H1 (cell line): ENCODE results near the gene DLX4. TPM values are rescaled to one million over a fixed set of nuclear protein-coding genes. Genes with fewer than 3 reads are reported as not detected.

ENCODE experiments used
- CTCF ChIA-PET: fragments of 300-600 bp; sonication (Branson Sonifier 250); formaldehyde crosslinking; loops from one replicate; lab custom pipeline; 2021; ENCODE audit not compliant: partially characterized antibody; lab: Charles Lee
- POLR2A ChIA-PET: fragments of 300-600 bp; sonication (Branson Sonifier 250); formaldehyde crosslinking; loops from one replicate; lab custom pipeline; 2021; ENCODE audit warnings: inconsistent platforms; ENCODE audit not compliant: partially characterized antibody; lab: Charles Lee
- DNase-seq, 2 experiments: peaks; one replicate each; pipeline versions ENCODE4 v3.0.0 to v3.0.0-alpha.2; 2010 to 2022; ENCODE audit warnings: low spot score in 2 of 2, low read depth in 1 of 2, mixed read lengths in 1 of 2
- FAIRE-seq: peaks from 2 replicates; lab custom pipeline; 2011; peaks lifted over from hg19 to GRCh38; lab: Jason Lieb, UNC
- H2AFZ ChIP-seq: 2 replicates; pipeline ENCODE4 v1.8.1; 2012; ENCODE audit warnings: low read length, inconsistent platforms
- H2AK5ac ChIP-seq: 2 replicates; pipeline ENCODE4 v1.6.1; 2013; ENCODE audit warnings: low read depth, low read length
- H2BK120ac ChIP-seq: replicated peaks from 2 replicates; pipeline ENCODE3; 2013; ENCODE audit warnings: low read depth, low read length, inconsistent platforms
- H2BK12ac ChIP-seq: 2 replicates; pipeline ENCODE4 v1.6.1; 2013; ENCODE audit warnings: low read depth, low read length
- H2BK15ac ChIP-seq: 2 replicates; pipeline ENCODE4 v1.6.1; 2013; ENCODE audit warnings: low read length
- H2BK20ac ChIP-seq: 2 replicates; pipeline ENCODE4 v1.6.1; 2013; ENCODE audit warnings: low read length
- H2BK5ac ChIP-seq: 2 replicates; pipeline ENCODE4 v1.6.1; 2013; ENCODE audit warnings: low read depth, low read length
- H3K14ac ChIP-seq: 2 replicates; pipeline ENCODE4 v1.6.1; 2013; ENCODE audit warnings: inconsistent platforms; ENCODE audit not compliant: insufficient read length
- H3K18ac ChIP-seq: 2 replicates; pipeline ENCODE4 v1.6.1; 2013; ENCODE audit warnings: low read length; ENCODE audit errors: extremely low read depth
- H3K23ac ChIP-seq: 2 replicates; pipeline ENCODE4 v1.6.1; 2013; ENCODE audit warnings: inconsistent platforms; ENCODE audit not compliant: insufficient read length
- H3K23me2 ChIP-seq: 2 replicates; pipeline ENCODE4 v1.6.1; 2013; ENCODE audit warnings: low read depth, low read length
- H3K27ac ChIP-seq: 2 replicates; pipeline ENCODE4 v1.6.1; 2011; ENCODE audit warnings: low read depth, low read length, inconsistent platforms
- H3K27me3 ChIP-seq, 4 experiments: replicated peaks in 1 of 4; 1 replicate in 1 of 4; 2 replicates in 3 of 4; pipeline versions ENCODE4 v1.6.1 to v1.8.1; 2011 to 2013; ENCODE audit warnings: low read length in 3 of 4, mild to moderate bottlenecking in 3 of 4, inconsistent platforms in 2 of 4, mixed read lengths in 2 of 4, moderate library complexity in 1 of 4; ENCODE audit not compliant: control insufficient read depth in 3 of 4, insufficient read depth in 3 of 4; ENCODE audit errors: extremely low read depth in 1 of 4
- H3K36me3 ChIP-seq, 4 experiments: 2 replicates each; pipeline versions ENCODE4 v1.6.1 to v1.8.1; 2011 to 2013; ENCODE audit warnings: mild to moderate bottlenecking in 4 of 4, low read length in 3 of 4, moderate library complexity in 2 of 4, control low read depth in 1 of 4, inconsistent platforms in 1 of 4; ENCODE audit not compliant: insufficient read depth in 4 of 4, control insufficient read depth in 2 of 4
- H3K4ac ChIP-seq: replicated peaks from 2 replicates; pipeline ENCODE3; 2013; ENCODE audit warnings: low read length, low read depth, mixed read lengths, inconsistent platforms; ENCODE audit not compliant: insufficient read length
- H3K4me1 ChIP-seq, 4 experiments: replicated peaks in 1 of 4; 1 replicate in 1 of 4; 2 replicates in 3 of 4; pipeline versions ENCODE4 v1.6.1 to v1.8.1; 2011 to 2013; ENCODE audit warnings: low read length in 3 of 4, inconsistent platforms in 2 of 4, mixed read lengths in 1 of 4; ENCODE audit not compliant: insufficient read depth in 4 of 4, control insufficient read depth in 3 of 4
- H3K4me2 ChIP-seq, 2 experiments: 2 replicates each; pipeline versions ENCODE4 v1.6.1 to v1.8.1; 2011 to 2013; ENCODE audit warnings: low read depth in 2 of 2, low read length in 2 of 2, control low read depth in 1 of 2, inconsistent platforms in 1 of 2, mild to moderate bottlenecking in 1 of 2; ENCODE audit not compliant: insufficient read depth in 1 of 2
- H3K4me3 ChIP-seq, 4 experiments: fragments of 200-600, 300-600 bp in 1 of 4; sonication (generic), shearing (Covaris generic), sonication (Bioruptor Twin) in 1 of 4; 2 replicates each; pipeline versions ENCODE4 v1.5.1 to v1.8.1; 2011 to 2016; ENCODE audit warnings: low read length in 4 of 4, low read depth in 3 of 4, control low read depth in 2 of 4, inconsistent platforms in 2 of 4, mild to moderate bottlenecking in 2 of 4, mixed read lengths in 1 of 4, moderate library complexity in 1 of 4; ENCODE audit not compliant: insufficient read depth in 2 of 4; ENCODE audit errors: extremely low read depth in 1 of 4
- H3K56ac ChIP-seq: replicated peaks from 2 replicates; pipeline ENCODE3; 2013; ENCODE audit warnings: low read depth, mild to moderate bottlenecking, mixed read lengths, low read length, inconsistent platforms; ENCODE audit not compliant: insufficient read length
- H3K79me1 ChIP-seq: 2 replicates; pipeline ENCODE4 v1.6.1; 2013; ENCODE audit warnings: low read depth, low read length, control low read depth
- H3K79me2 ChIP-seq, 2 experiments: 2 replicates each; pipeline versions ENCODE4 v1.6.1 to v1.8.1; 2012 to 2013; ENCODE audit warnings: low read length in 2 of 2, mild to moderate bottlenecking in 2 of 2, inconsistent platforms in 1 of 2; ENCODE audit not compliant: insufficient read depth in 2 of 2, control insufficient read depth in 1 of 2
- H3K9ac ChIP-seq, 4 experiments: replicated peaks in 1 of 4; 1 replicate in 1 of 4; 2 replicates in 3 of 4; pipeline versions ENCODE4 v1.6.1 to v1.8.1; 2011 to 2013; ENCODE audit warnings: low read depth in 3 of 4, low read length in 3 of 4, control low read depth in 2 of 4, mild to moderate bottlenecking in 2 of 4, moderate library complexity in 2 of 4, inconsistent platforms in 1 of 4; ENCODE audit errors: extremely low read depth in 1 of 4
- H3K9me3 ChIP-seq, 2 experiments: 2 replicates each; pipeline versions ENCODE4 v1.6.1 to v1.8.1; 2012 to 2013; ENCODE audit warnings: mild to moderate bottlenecking in 2 of 2, moderate library complexity in 2 of 2, control low read depth in 1 of 2, inconsistent platforms in 1 of 2, low read depth in 1 of 2, low read length in 1 of 2, mixed read lengths in 1 of 2; ENCODE audit not compliant: insufficient read depth in 2 of 2
- H4K20me1 ChIP-seq, 2 experiments: replicated peaks in 1 of 2; 2 replicates each; pipeline versions ENCODE3 to v1.8.1; 2011 to 2013; ENCODE audit warnings: inconsistent platforms in 2 of 2, low read length in 2 of 2, mild to moderate bottlenecking in 1 of 2; ENCODE audit not compliant: insufficient read depth in 2 of 2, control insufficient read depth in 1 of 2
- H4K5ac ChIP-seq: 2 replicates; pipeline ENCODE4 v1.6.1; 2013; ENCODE audit warnings: low read length, low read depth, mixed read lengths, inconsistent platforms; ENCODE audit not compliant: insufficient read length
- H4K8ac ChIP-seq: 2 replicates; pipeline ENCODE4 v1.8.0; 2013; ENCODE audit warnings: mild to moderate bottlenecking, moderate library complexity, low read length, inconsistent platforms; ENCODE audit not compliant: insufficient read depth; ENCODE audit errors: extremely low read depth
- H4K91ac ChIP-seq: replicated peaks from 2 replicates; pipeline ENCODE3; 2013; ENCODE audit warnings: low read length, mixed read lengths, inconsistent platforms; ENCODE audit not compliant: insufficient read length
- ASH2L ChIP-seq: fragments of 200-600, 300-600 bp; sonication (generic); IDR thresholded peaks from one replicate; pipeline ENCODE4 v1.7.1; 2017; ENCODE audit warnings: low read length
- BACH1 ChIP-seq: IDR thresholded peaks from 2 replicates; pipeline ENCODE4 v1.6.1; 2012; ENCODE audit warnings: low read length, improper control_type of control experiment
- BCL11A ChIP-seq, 2 experiments: IDR thresholded peaks; one replicate each; pipeline ENCODE4 v1.6.1; 2011; ENCODE audit warnings: low read depth in 2 of 2, low read length in 2 of 2, mild to moderate bottlenecking in 2 of 2
- CREB1 ChIP-seq: IDR thresholded peaks from 2 replicates; pipeline ENCODE4 v1.6.1; 2012; ENCODE audit warnings: inconsistent platforms
- CTBP2 ChIP-seq: IDR thresholded peaks from 2 replicates; pipeline ENCODE4 v1.7.0; 2011; ENCODE audit warnings: borderline replicate concordance, mild to moderate bottlenecking, moderate library complexity, mixed read lengths, low read length; ENCODE audit not compliant: insufficient read depth, insufficient read length
- JUN ChIP-seq: IDR thresholded peaks from 2 replicates; pipeline ENCODE4 v1.6.1; 2011; ENCODE audit warnings: low read depth, mild to moderate bottlenecking, improper control_type of control experiment, low read length
- KDM5A ChIP-seq: fragments of 200-600 bp; IDR thresholded peaks from 2 replicates; pipeline ENCODE4 v1.7.1; 2012; ENCODE audit warnings: mild to moderate bottlenecking, low read length, inconsistent platforms, mixed read lengths
- NANOG ChIP-seq: IDR thresholded peaks from 2 replicates; pipeline ENCODE4 v1.6.1; 2011; ENCODE audit warnings: low read length, low read depth, mild to moderate bottlenecking, inconsistent platforms; ENCODE audit not compliant: insufficient read depth, poor library complexity, severe bottlenecking
- POLR2A ChIP-seq, 2 experiments: IDR thresholded peaks; 1 replicate in 1 of 2; 2 replicates in 1 of 2; pipeline ENCODE4 v1.6.1; 2011; ENCODE audit warnings: low read depth in 2 of 2, low read length in 2 of 2, mild to moderate bottlenecking in 2 of 2; ENCODE audit errors: control extremely low read depth in 1 of 2
- SP1 ChIP-seq: IDR thresholded peaks from 2 replicates; pipeline ENCODE4 v1.6.1; 2011; ENCODE audit warnings: low read depth, low read length
- SP2 ChIP-seq: IDR thresholded peaks from 2 replicates; pipeline ENCODE4 v1.6.1; 2012; ENCODE audit warnings: mild to moderate bottlenecking, low read length, inconsistent platforms
- TBP ChIP-seq: IDR thresholded peaks from 2 replicates; pipeline ENCODE4 v1.6.1; 2011; ENCODE audit warnings: low read depth, low read length, improper control_type of control experiment
- TEAD4 ChIP-seq: IDR thresholded peaks from 2 replicates; pipeline ENCODE4 v1.6.1; 2012; ENCODE audit warnings: low read depth, low read length, inconsistent platforms, mixed read lengths
- WGBS, 2 experiments: shearing (Covaris generic) in 1 of 2; methylation state at CpG; one replicate each; pipeline versions ENCODE4 v1.1.6 to v1.1.7; 2013 to 2015; ENCODE audit warnings: low lambda C conversion rate in 2 of 2, mixed read lengths in 2 of 2, inconsistent platforms in 1 of 2, low coverage in 1 of 2, missing lambda C conversion rate in 1 of 2; ENCODE audit not compliant: insufficient replicate concordance in 2 of 2, insufficient coverage in 1 of 2, insufficient read length in 1 of 2; ENCODE audit errors: extremely low coverage in 1 of 2, missing lambda C conversion rate in 1 of 2; 5-methylcytosine and 5-hydroxymethylcytosine counted together
- polyA plus RNA-seq, 7 experiments: library from polyadenylated mRNA; depleted of rRNA in 3 of 7; stranded (reverse) in 5 of 7; unstranded in 2 of 7; fragments of >200 nt in 5 of 7; fragments of 200-250 nt in 2 of 7; gene quantifications; 1 replicate in 5 of 7; 2 replicates in 1 of 7; 4 replicates in 1 of 7; pipeline versions ENCODE4 v1.2.1 to v1.2.3, GENCODE V29; 2011 to 2013; ENCODE audit warnings: missing spikeins in 2 of 7, mixed read lengths in 2 of 7
- total RNA-seq: library from RNA; stranded (reverse); fragmentation: NEBNext Ultra II Directional; extraction: Animal tissue kit (Norgen Biotek cat#: 25700); gene quantifications from 2 replicates; pipeline ENCODE4 v1.2.1, GENCODE V29; 2021

DLX4 gene
- total and polyA plus RNA-seq, 2 of the 8 experiments (the other 6 are each of a cell fraction or from before 2014, with no cell fraction given) = 0.67 to 0.80 TPM

DNA sequence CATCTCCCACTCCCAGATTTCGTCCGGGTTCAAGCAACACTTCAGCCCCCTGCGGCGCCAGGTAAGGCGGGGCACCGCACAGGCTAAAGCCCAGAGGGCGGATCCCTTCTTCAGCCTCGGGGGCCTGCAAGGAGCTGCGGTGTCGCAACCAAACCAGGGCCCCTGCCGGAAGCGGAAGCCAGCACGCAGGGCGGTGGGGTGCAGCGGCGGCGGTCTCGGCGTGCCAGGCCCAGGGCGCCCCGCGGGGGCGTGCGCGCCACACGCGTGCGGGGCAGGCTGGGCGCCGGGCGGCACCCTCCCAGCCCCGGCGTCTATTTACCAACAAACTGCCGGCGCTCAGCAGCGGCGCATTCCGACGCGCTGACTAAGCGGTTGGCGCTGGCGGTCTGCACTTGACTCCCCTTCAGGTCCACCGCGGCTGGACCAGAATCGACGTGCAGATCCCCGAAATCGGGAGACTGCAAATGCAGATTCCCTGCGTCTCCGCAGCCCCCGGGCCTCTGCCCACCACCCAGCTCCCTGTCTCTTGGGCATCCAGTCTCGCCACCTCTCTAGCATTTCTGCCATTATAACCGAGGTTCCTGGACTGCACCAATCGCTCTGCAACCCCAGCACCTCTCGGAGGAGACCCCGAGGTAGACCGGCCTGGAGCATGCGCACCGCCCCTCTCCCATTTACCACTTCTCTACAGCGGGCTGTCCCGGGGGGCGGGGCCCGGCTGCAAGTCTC, 421 bp upstream of the DLX4 start:
- Histone ChIP-seq H4K5ac (no peak overlapping the region), H2BK12ac (no peak overlapping the region), H3K79me1 (no peaks in the 10 kb centered on the region), H4K20me1 (peaks cover 19 to 33% of the 10 kb centered on the region in 2 experiments), H3K4me2 (peak overlapping the region; percentile 68 to 76), H3K4ac (no peak overlapping the region), H3K18ac (peak overlapping the region; percentile 87), H2BK120ac (no peak overlapping the region), H2AFZ (peak overlapping the region; percentile 79; the same call in 1 of the 2 replicates), H2BK5ac (no peak overlapping the region), H2BK15ac (peak overlapping the region; percentile 92; the same call in 1 of the 2 replicates), H3K79me2 (no peaks in the 10 kb centered on the region), H3K14ac (no peak overlapping the region), H3K23me2 (peaks cover 16% of the 10 kb centered on the region), H3K27ac (no peak overlapping the region), H2AK5ac (no peak overlapping the region), H4K8ac (peak overlapping the region; percentile 47; the same call in 1 of the 2 replicates), H4K91ac (no peak overlapping the region), H3K9me3 (no peaks in the 10 kb centered on the region; a peak in 1 of 4 replicates), H3K27me3 (peaks cover 91 to 100% (median 96%) of the 10 kb centered on the region in 4 experiments), H3K23ac (no peak overlapping the region), H2BK20ac (no peak overlapping the region), H3K9ac (peak overlapping the region in 1 of 4 experiments; percentile 2; a peak in 2 of 7 replicates), H3K4me1 (peaks cover 0 to 41% (median 31%) of the 10 kb centered on the region in 4 experiments; a peak in 6 of 7 replicates), H3K56ac (peak overlapping the region; percentile 6), H3K4me3 (peak overlapping the region; percentile 53 to 78 (median 62)), H3K36me3 (peaks cover 0 to 8% (median 0%) of the 10 kb centered on the region in 4 experiments; a peak in 2 of 8 replicates)
- CTCF ChIA-PET = interaction anchor here (0.6 to 2.5 kb wide), 2 partner anchors 55 to 63 kb away, joined by 3 to 8 read pairs; no protein-coding TSS in a partner anchor
- WGBS, 2 experiments = 1% methylated on average over 64 of the region's 64 CpGs; no CpG with 5 or more reads in 1 of the 2 experiments
- POLR2A ChIA-PET = interaction anchor here (1.2 to 1.6 kb wide), 3 partner anchors 20 to 60 kb away, joined by 3 read pairs; no protein-coding TSS in a partner anchor
- peak in 1 of 2 experiments; percentile 96 for DNase-seq
- no peak for FAIRE-seq
- TF ChIP-seq POLR2A (IDR thresholded peaks at IDR 0.05; ENCODE audit: control extremely low read depth in 1 of 2, low read depth in 2 of 2, low read length in 2 of 2) (0 out of 3 replicates have a peak, but pooled peaks of 1 of the 2 experiments have one; percentile 27), KDM5A (no peak), TBP (no peak), BCL11A (IDR thresholded peaks at IDR 0.05; ENCODE audit: low read depth in 2 of 2, low read length in 2 of 2) (no peak), SP2 (no peak), CREB1 (peak; percentile 36; the same call in 1 of the 2 replicates), NANOG (no peak), CTBP2 (peak; percentile 6), SP1 (no peak), BACH1 (no peak), ASH2L (peak; percentile 79), JUN (0 out of 2 replicates have a peak, but pooled peaks have one; percentile 43), TEAD4 (peak; percentile 60; the same call in 1 of the 2 replicates)
